Activated T-cell treated with anti-CD3 and anti-CD28 coated beads, Interleukin-2, amount 50 U/mL, for 72 hours (primary cell): ENCODE measurements around the gene LMO1. TPM values are rescaled to one million over a fixed set of nuclear protein-coding genes. Genes with fewer than 3 reads are reported as not detected.

Experiments used
- ATAC-seq, 2 donors: fragments of 150-1000 bp; cut with Tn5 transposase; replicated peaks in 1 of 2; 2 replicates each; pipeline ENCODE4 v1.10.0; 2021; ENCODE audit warnings: moderate library complexity in 2 of 2, mild to moderate bottlenecking in 1 of 2
- DNase-seq, 2 donors: peaks; one replicate each; pipeline ENCODE4 v3.0.0; 2021 to 2022; ENCODE audit warnings: mixed read lengths in 1 of 2
- H3K27ac Mint-ChIP-seq: one replicate; pipeline ENCODE4 v1.8.0; 2022; ENCODE audit warnings: mild to moderate bottlenecking, moderate library complexity, mixed read lengths
- H3K27me3 Mint-ChIP-seq: one replicate; pipeline ENCODE4 v1.8.0; 2022; ENCODE audit warnings: low read depth, mixed read lengths
- H3K36me3 Mint-ChIP-seq, 2 donors: one replicate each; pipeline ENCODE4 v1.8.0; 2022; ENCODE audit warnings: mixed read lengths in 2 of 2, mild to moderate bottlenecking in 1 of 2; ENCODE audit not compliant: insufficient read depth in 2 of 2
- H3K4me1 Mint-ChIP-seq: one replicate; pipeline ENCODE4 v1.8.0; 2022; ENCODE audit warnings: low read depth, mixed read lengths
- H3K4me3 Mint-ChIP-seq, 2 donors: one replicate each; pipeline ENCODE4 v1.8.0; 2022; ENCODE audit warnings: mild to moderate bottlenecking in 2 of 2, mixed read lengths in 2 of 2, moderate library complexity in 2 of 2
- H3K9me3 Mint-ChIP-seq, 2 donors: one replicate each; pipeline ENCODE4 v1.8.0; 2022; ENCODE audit warnings: mixed read lengths in 2 of 2
- total RNA-seq, 2 donors: library from RNA; stranded (reverse); gene quantifications; one replicate each; pipeline ENCODE4 v1.2.3, GENCODE V29; 2022

Gene LMO1
- total RNA-seq, 2 donors from 2014 or later: 0.32 TPM; not detected in 1

GRCh38 chr11:8204025-8204424 is 59.7 kb downstream of the LMO1 start:
- no peak for ATAC-seq
- Mint-ChIP-seq H3K9me3 (no peaks in the 10 kb centered on the region), H3K4me1 (peaks cover 9% of the 10 kb centered on the region), H3K4me3 (no peak overlapping the region), H3K36me3 (no peaks in the 10 kb centered on the region), H3K27ac (no peak overlapping the region), H3K27me3 (peaks cover 44% of the 10 kb centered on the region)
- no peak for DNase-seq

- ATAC-seq (no peak), DNase-seq (no peak)
- Mint-ChIP-seq H3K27ac (no peak overlapping the region), H3K27me3 (peaks cover 40% of the 10 kb centered on the region), H3K36me3 (no peaks in the 10 kb centered on the region), H3K9me3 (no peaks in the 10 kb centered on the region), H3K4me1 (peaks cover 9% of the 10 kb centered on the region), H3K4me3 (no peak overlapping the region)
Measured at GRCh38 chr11:8203414-8203715, 60.3 kb downstream of the LMO1 start.

GRCh38 chr11:8202516-8203413 is 60.9 kb downstream of the LMO1 start:
- no peaks in the 10 kb centered on the region for H3K36me3 Mint-ChIP-seq
- H3K27ac Mint-ChIP-seq: no peak overlapping the region
- DNase-seq (no peak), ATAC-seq (no peak)
- H3K27me3 Mint-ChIP-seq: peaks cover 40% of the 10 kb centered on the region
- no peaks in the 10 kb centered on the region for H3K9me3 Mint-ChIP-seq
- peaks cover 9% of the 10 kb centered on the region for H3K4me1 Mint-ChIP-seq
- H3K4me3 Mint-ChIP-seq: no peak overlapping the region

GRCh38 chr11:8201644-8202365 is 61.9 kb downstream of the LMO1 start:
- Mint-ChIP-seq H3K4me3 (no peak overlapping the region), H3K4me1 (peaks cover 3% of the 10 kb centered on the region), H3K36me3 (no peaks in the 10 kb centered on the region), H3K27me3 (peaks cover 39% of the 10 kb centered on the region), H3K9me3 (no peaks in the 10 kb centered on the region), H3K27ac (no peak overlapping the region)
- DNase-seq (no peak), ATAC-seq (peak; percentile 34 to 45)

GRCh38 chr11:8199676-8200075 is 64.0 kb downstream of the LMO1 start:
- Mint-ChIP-seq H3K4me1 (no peaks in the 10 kb centered on the region), H3K9me3 (no peaks in the 10 kb centered on the region), H3K27ac (no peak overlapping the region), H3K27me3 (peaks cover 31% of the 10 kb centered on the region), H3K36me3 (no peaks in the 10 kb centered on the region), H3K4me3 (no peak overlapping the region)
- no peak for DNase-seq
- no peak for ATAC-seq

GRCh38 chr11:8196749-8197148 is 66.9 kb downstream of the LMO1 start:
- H3K27me3 Mint-ChIP-seq: peaks cover 38% of the 10 kb centered on the region
- H3K27ac Mint-ChIP-seq: no peak overlapping the region
- ATAC-seq: no peak
- H3K4me1 Mint-ChIP-seq: no peaks in the 10 kb centered on the region
- H3K4me3 Mint-ChIP-seq: no peak overlapping the region
- DNase-seq: no peak
- no peaks in the 10 kb centered on the region for H3K9me3 Mint-ChIP-seq
- no peaks in the 10 kb centered on the region for H3K36me3 Mint-ChIP-seq

- DNase-seq (no peak), ATAC-seq (no peak)
- Mint-ChIP-seq H3K4me1 (no peaks in the 10 kb centered on the region), H3K9me3 (no peaks in the 10 kb centered on the region), H3K36me3 (no peaks in the 10 kb centered on the region), H3K27me3 (peaks cover 38% of the 10 kb centered on the region), H3K4me3 (no peak overlapping the region), H3K27ac (no peak overlapping the region)
Measured at GRCh38 chr11:8194956-8195355, 68.7 kb downstream of the LMO1 start.

GRCh38 chr11:8192896-8193209 is 70.8 kb downstream of the LMO1 start:
- Mint-ChIP-seq H3K4me1 (no peaks in the 10 kb centered on the region), H3K4me3 (no peak overlapping the region), H3K36me3 (no peaks in the 10 kb centered on the region), H3K9me3 (no peaks in the 10 kb centered on the region), H3K27ac (no peak overlapping the region), H3K27me3 (peaks cover 23% of the 10 kb centered on the region)
- peak; percentile 11 to 31 for ATAC-seq
- DNase-seq: no peak

GRCh38 chr11:8192016-8192895 is 71.4 kb downstream of the LMO1 start:
- DNase-seq (peak; percentile 46), ATAC-seq (peak; percentile 55 to 58)
- Mint-ChIP-seq H3K9me3 (no peaks in the 10 kb centered on the region), H3K27ac (no peak overlapping the region), H3K4me1 (no peaks in the 10 kb centered on the region), H3K36me3 (no peaks in the 10 kb centered on the region), H3K4me3 (no peak overlapping the region), H3K27me3 (peaks cover 18% of the 10 kb centered on the region)

GRCh38 chr11:8190431-8190830 is 73.2 kb downstream of the LMO1 start:
- Mint-ChIP-seq H3K27me3 (peaks cover 20% of the 10 kb centered on the region), H3K36me3 (no peaks in the 10 kb centered on the region), H3K9me3 (no peaks in the 10 kb centered on the region), H3K4me1 (no peaks in the 10 kb centered on the region), H3K4me3 (no peak overlapping the region), H3K27ac (no peak overlapping the region)
- DNase-seq (no peak), ATAC-seq (no peak)

- no peak overlapping the region for H3K4me3 Mint-ChIP-seq
- no peak for DNase-seq
- peaks cover 17% of the 10 kb centered on the region for H3K27me3 Mint-ChIP-seq
- H3K27ac Mint-ChIP-seq: no peak overlapping the region
- no peaks in the 10 kb centered on the region for H3K9me3 Mint-ChIP-seq
- no peaks in the 10 kb centered on the region for H3K36me3 Mint-ChIP-seq
- ATAC-seq: no peak
- H3K4me1 Mint-ChIP-seq: no peaks in the 10 kb centered on the region
Measured at GRCh38 chr11:8186429-8186828, 77.2 kb downstream of the LMO1 start.

GRCh38 chr11:8183111-8183510 is 80.6 kb downstream of the LMO1 start:
- no peaks in the 10 kb centered on the region for H3K36me3 Mint-ChIP-seq
- H3K27me3 Mint-ChIP-seq: peaks cover 23% of the 10 kb centered on the region
- ATAC-seq (no peak), DNase-seq (no peak)
- no peak overlapping the region for H3K4me3 Mint-ChIP-seq
- H3K27ac Mint-ChIP-seq: no peak overlapping the region
- H3K4me1 Mint-ChIP-seq: no peaks in the 10 kb centered on the region
- no peaks in the 10 kb centered on the region for H3K9me3 Mint-ChIP-seq

- ATAC-seq (no peak), DNase-seq (no peak)
- Mint-ChIP-seq H3K4me3 (no peak overlapping the region), H3K9me3 (no peaks in the 10 kb centered on the region), H3K27ac (no peak overlapping the region), H3K4me1 (no peaks in the 10 kb centered on the region), H3K27me3 (peaks cover 13% of the 10 kb centered on the region), H3K36me3 (no peaks in the 10 kb centered on the region)
Measured at GRCh38 chr11:8180469-8180868, 83.2 kb downstream of the LMO1 start.
